ENCODE measurements around the gene PBXIP1.

- TF ChIP-seq CTCF (optimal IDR thresholded peaks at IDR 0.05 in 1 of 3, IDR thresholded peaks at IDR 0.05 in 1 of 3, conservative IDR thresholded peaks at IDR 0.05 in 1 of 3; ENCODE audit: extremely low read depth in 1 of 3, insufficient read depth in 2 of 3, low read length in 3 of 3) (no peak), EZH2 (IDR thresholded peaks at IDR 0.05; ENCODE audit: low read length) (no peak)
These were observed 7.7 kb upstream of the PBXIP1 start for GRCh38 chr1:154963643-154964042.
